Epithelial cell of esophagus (primary cell): Measurements from ENCODE around the gene DSCAML1.
A peak's percentile ranks its signal among the peaks of the same experiment; 100 is the strongest.

Experiments
- DNase-seq: peaks from one replicate; pipeline ENCODE4 v3.0.0; 2010; ENCODE audit warnings: low read depth
- H3K4me3 ChIP-seq: 2 replicates; pipeline ENCODE4 v1.5.1; 2011; ENCODE audit warnings: mild to moderate bottlenecking, low read length, control low read depth
- CTCF ChIP-seq: IDR thresholded peaks from 2 replicates; pipeline ENCODE4 v1.5.1; 2011; ENCODE audit warnings: low read depth, mild to moderate bottlenecking, low read length, control low read depth, inconsistent platforms; ENCODE audit not compliant: insufficient read depth; ENCODE audit errors: missing control alignments

The DSCAML1 gene

GRCh38 chr11:117597071-117597470, 199.9 kb downstream of the DSCAML1 start:
- H3K4me3 ChIP-seq: no peak overlapping the region
- no peak for TF ChIP-seq CTCF
- peak; percentile 64 for DNase-seq

GRCh38 chr11:117595440-117595839, 201.6 kb downstream of the DSCAML1 start:
- H3K4me3 ChIP-seq: no peak overlapping the region
- no peak for TF ChIP-seq CTCF
- DNase-seq: no peak

GRCh38 chr11:117594721-117595120, 202.3 kb downstream of the DSCAML1 start:
- no peak overlapping the region for H3K4me3 ChIP-seq
- no peak for TF ChIP-seq CTCF
- no peak for DNase-seq

- TF ChIP-seq CTCF: no peak
- no peak for DNase-seq
- no peak overlapping the region for H3K4me3 ChIP-seq
These were observed 204.0 kb downstream of the DSCAML1 start for GRCh38 chr11:117593065-117593464.

GRCh38 chr11:117591316-117592039, 205.5 kb downstream of the DSCAML1 start:
- TF ChIP-seq CTCF: no peak
- H3K4me3 ChIP-seq: no peak overlapping the region
- DNase-seq: no peak

- DNase-seq: no peak
- no peak for TF ChIP-seq CTCF
- H3K4me3 ChIP-seq: no peak overlapping the region
These were observed 208.0 kb downstream of the DSCAML1 start for GRCh38 chr11:117589063-117589462.
